Stimulated activated CD4-positive, alpha-beta T cell treated with anti-CD3 and anti-CD28 coated beads, Interleukin-1b, Interleukin-23, amount 100 ng/mL, for 1 hour (primary cell): ENCODE data around the gene EBLN2.

ENCODE experiments used
- DNase-seq, 2 donors: peaks; one replicate each; pipeline ENCODE4 v3.0.0-alpha.2; 2020; ENCODE audit warnings: low read depth in 2 of 2

Gene EBLN2

GRCh38 chr3:73107215-73107614, 45.8 kb downstream of the EBLN2 start:
- no peak for DNase-seq

GRCh38 chr3:73107676-73108187, 46.3 kb downstream of the EBLN2 start:
- DNase-seq: no peak

GRCh38 chr3:73108750-73109149, 47.3 kb downstream of the EBLN2 start:
- DNase-seq: no peak

- DNase-seq: no peak
These were observed 49.1 kb downstream of the EBLN2 start for GRCh38 chr3:73110530-73110929.
